NCI-H1930 (cell line): Measurements from ENCODE around the gene ABCA2.

ENCODE experiments used
- DNase-seq, 2 experiments: peaks; one replicate each; lab custom pipeline; 2025; lab: John Stamatoyannopoulos, UW

The ABCA2 gene

DNA sequence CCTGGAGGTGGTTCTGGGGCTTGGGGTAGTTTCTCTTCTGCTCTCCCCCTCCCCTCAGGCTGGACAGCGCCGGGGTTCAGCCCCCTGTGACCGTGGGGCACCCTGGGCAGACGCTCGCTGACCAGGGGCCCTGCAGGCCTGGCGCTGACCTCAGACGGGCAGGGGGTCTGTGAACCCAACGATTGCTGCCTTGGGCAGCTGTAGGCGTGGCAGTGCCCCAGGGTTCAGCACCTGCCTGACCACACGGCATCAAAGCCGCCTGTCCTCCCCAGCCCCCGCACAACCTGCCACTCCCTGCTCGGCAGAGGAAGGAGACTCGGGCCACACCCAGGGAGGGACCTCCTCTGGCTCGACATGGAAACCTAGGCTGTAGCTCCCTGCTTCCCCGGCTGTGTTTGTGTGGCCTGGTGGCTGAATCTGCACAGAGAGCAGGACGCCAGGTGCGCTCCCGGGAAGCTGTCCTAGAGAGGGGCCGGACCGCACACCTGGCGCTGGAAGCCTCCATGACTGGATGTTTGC lies 63.8 kb downstream of the ABCA2 start:
- no peak for DNase-seq

DNA sequence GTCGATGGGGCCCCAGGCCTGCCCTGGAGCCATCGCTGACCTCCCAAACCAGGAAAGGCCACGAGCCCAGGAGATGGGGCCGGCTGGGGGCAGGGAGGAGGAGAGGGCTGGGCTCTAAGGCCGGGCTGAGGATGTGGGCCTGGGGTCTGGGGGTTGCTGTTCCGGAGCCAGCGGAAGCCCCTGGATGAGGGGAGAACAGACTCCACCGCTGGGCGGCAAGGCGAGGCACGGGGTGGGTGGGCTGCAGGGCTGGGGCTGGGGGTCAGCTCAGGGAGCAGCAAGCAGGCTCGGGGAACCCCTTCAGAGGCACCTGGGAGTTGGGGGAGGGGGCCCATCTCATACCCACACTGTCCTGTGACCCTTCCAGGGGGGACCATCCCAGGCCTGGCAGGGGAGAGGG lies 64.3 kb downstream of the ABCA2 start:
- no peak for DNase-seq

GRCh38 chr9:136963341-136963740 lies 64.7 kb downstream of the ABCA2 start:
- no peak for DNase-seq

GRCh38 chr9:136962701-136963248 lies 65.3 kb downstream of the ABCA2 start:
- no peak for DNase-seq

DNA sequence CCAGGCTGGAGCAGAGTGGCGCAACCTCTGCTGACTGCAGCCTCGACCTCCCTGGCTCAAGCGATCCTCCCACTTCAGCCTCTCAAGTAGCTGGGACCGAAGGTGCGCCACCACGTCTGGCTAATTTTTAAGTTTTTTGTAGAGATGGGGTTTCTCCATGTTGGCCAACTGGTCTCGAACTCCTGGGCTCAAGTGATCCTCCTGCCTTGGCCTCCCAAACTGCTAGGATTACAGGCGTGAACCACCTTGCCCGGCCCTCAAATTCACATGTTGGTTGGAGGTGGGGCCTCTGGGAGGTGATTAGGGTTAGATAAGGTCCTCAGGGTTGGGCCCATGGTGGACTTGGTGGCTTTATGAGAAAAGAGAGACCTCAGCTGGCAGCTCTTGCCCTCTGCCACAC lies 65.9 kb downstream of the ABCA2 start:
- no peak for DNase-seq

- no peak for DNase-seq
Observed at GRCh38 chr9:136961279-136962065, 66.6 kb downstream of the ABCA2 start.

DNA sequence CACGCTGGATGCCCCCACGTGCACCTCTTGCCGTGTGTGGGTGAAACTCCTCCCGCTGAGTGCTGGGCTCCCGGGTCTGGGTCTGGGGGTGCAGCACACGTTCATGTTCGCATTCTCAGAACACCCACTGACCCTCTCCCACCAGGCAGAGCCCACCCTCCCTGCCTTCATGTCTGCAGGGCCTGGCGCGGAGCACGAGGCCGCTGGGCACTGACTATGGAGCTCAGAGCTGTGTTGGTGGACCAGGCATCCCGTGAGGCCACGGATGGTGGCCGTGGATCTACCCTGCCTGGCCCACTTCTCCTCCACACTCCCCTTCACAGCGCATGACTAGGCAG lies 67.1 kb downstream of the ABCA2 start:
- DNase-seq = no peak

DNA sequence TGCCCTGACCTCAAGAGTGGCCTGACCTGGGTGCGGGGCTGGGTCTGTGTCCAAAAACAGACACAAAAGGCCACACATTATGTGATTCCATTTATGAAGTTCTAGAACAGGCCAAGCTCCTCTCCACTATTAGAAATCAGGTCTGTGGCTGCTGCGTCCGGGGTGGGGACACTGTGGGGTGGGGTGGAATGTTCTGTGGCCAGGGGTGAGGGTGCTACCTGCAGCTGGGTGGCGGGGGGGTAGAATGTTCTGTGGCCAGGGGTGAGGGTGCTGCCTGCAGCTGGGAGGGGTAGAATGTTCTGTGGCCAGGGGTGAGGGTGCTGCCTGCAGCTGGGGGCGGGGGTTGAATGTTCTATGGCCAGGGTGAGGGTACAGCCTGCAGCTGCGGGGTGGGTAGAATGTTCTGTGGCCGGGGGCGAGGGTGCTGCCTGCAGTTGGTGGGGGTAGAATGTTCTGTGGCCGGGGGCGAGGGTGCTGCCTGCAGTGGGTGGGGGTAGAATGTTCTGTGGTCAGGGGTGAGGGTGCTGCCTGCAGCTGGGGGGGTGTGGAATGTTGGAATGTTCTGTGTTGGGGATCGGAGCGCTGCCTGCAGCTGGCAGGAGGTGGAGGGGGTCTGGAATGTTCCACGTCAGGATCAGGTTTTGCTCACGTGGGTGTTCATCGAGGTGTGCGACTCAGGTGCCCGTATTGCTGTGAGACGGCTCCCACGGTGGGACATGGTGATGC lies 67.7 kb downstream of the ABCA2 start:
- no peak for DNase-seq

DNA sequence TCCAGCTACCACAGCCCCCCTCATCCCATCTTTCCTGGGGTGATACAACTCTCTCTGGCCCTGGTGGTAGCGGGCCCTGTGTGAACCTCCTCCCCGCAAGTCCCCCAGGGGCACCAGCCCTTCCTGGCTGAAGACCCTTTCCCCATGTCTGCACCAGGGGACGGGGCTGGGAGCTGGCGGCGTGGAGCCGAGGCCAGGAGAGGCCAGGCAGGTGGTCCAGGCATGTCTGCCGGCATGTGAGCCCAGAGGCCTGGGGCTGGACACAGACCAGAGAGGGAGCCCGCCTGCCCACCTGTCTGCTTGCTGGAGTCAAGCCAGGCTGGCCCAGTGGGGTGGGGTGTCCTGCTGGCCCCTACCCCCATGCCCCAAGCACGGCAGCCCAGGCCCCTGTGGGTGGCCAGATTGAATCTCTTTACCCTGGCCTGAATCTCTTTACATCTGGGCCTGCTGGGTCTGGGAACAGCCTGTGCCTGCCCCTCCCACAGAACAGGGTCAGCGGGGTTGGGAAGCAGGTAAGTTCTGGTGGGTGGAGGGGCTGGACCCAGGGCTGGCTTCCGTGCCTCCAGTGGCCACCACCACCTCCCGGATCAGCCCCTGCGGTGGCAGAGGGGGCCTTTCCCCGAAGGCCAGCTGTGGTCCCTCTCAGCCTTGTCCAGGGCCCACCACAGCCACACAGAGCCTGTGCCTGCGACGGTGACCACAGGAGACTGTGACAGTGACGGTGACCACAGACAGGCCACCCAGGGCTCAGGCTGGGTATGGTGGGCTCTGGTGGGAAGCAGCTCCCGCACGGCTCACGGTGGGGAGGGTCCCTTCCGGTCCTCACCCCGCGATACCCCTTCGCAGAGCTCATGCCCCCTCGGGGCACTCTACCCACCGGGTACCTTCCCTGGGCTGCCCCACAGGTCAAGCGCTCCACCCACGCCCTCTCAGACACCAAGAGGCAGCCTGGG lies 68.9 kb downstream of the ABCA2 start:
- DNase-seq = no peak

- no peak for DNase-seq
Observed at GRCh38 chr9:136958473-136958872, 69.6 kb downstream of the ABCA2 start.

DNA sequence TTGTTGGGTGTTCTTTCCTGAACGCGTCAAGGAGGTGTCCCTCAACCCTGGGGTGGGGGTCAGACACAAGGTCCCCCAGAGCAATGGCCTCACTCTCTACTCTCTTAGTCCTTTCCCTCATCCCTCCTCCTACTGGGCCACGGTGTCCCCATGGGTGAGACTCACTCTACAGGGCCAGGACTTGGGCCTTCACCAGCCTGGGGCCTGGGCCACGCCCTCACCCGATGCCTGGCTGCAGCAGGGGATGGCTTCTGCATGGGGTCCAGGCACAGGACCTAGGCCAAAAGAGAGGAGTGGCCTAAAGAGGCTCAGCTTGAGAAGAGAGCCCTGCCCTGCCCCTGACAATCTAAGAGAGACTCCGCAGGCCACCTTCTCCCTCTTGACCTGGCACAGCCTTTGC lies 70.1 kb downstream of the ABCA2 start:
- DNase-seq = no peak

- DNase-seq = no peak
Observed at GRCh38 chr9:136957461-136957860, 70.6 kb downstream of the ABCA2 start.
